HEK293 (cell line): Measurements from ENCODE around the gene INSL3.

Source experiments
- BCL6B ChIP-seq: fragments of 450-650 bp; formaldehyde crosslinking; IDR thresholded peaks from 2 replicates; pipeline ENCODE4 v1.5.1; 2017; ENCODE audit warnings: missing biosample characterization, missing genetic modification characterization
- CTCF ChIP-seq: fragments of 450-650 bp; formaldehyde crosslinking; IDR thresholded peaks from 2 replicates; pipeline ENCODE4 v1.5.1; 2016; ENCODE audit warnings: missing biosample characterization, missing genetic modification characterization
- GLI2 ChIP-seq: fragments of 450-650 bp; formaldehyde crosslinking; IDR thresholded peaks from 2 replicates; pipeline ENCODE4; 2017; ENCODE audit warnings: missing biosample characterization, missing genetic modification characterization, low read depth, borderline replicate concordance
- MYNN ChIP-seq: fragments of 450-650 bp; formaldehyde crosslinking; IDR thresholded peaks from 2 replicates; pipeline ENCODE4 v1.5.1; 2016; ENCODE audit warnings: missing biosample characterization, missing genetic modification characterization, borderline replicate concordance
- OVOL3 ChIP-seq: fragments of 450-650 bp; formaldehyde crosslinking; IDR thresholded peaks from 2 replicates; pipeline ENCODE4 v1.5.1; 2016; ENCODE audit warnings: missing biosample characterization, missing genetic modification characterization
- PATZ1 ChIP-seq: fragments of 450-650 bp; formaldehyde crosslinking; IDR thresholded peaks from 2 replicates; pipeline ENCODE4 v1.5.1; 2016; ENCODE audit warnings: missing biosample characterization, missing genetic modification characterization
- ZBTB20 ChIP-seq: fragments of 450-650 bp; formaldehyde crosslinking; IDR thresholded peaks from 2 replicates; pipeline ENCODE4 v1.5.1; 2016; ENCODE audit warnings: missing biosample characterization, missing genetic modification characterization
- ZBTB26 ChIP-seq: fragments of 450-650 bp; formaldehyde crosslinking; optimal IDR thresholded peaks from 2 replicates; pipeline ENCODE3; 2016; ENCODE audit warnings: missing biosample characterization, mild to moderate bottlenecking, missing genetic modification characterization
- ZNF26 ChIP-seq: fragments of 450-650 bp; formaldehyde crosslinking; IDR thresholded peaks from 2 replicates; pipeline ENCODE4 v1.5.1; 2016; ENCODE audit warnings: missing biosample characterization, missing genetic modification characterization
- ZNF558 ChIP-seq: fragments of 450-650 bp; formaldehyde crosslinking; IDR thresholded peaks from 2 replicates; pipeline ENCODE4 v1.5.1; 2016; ENCODE audit warnings: missing biosample characterization, missing genetic modification characterization

- TF ChIP-seq CTCF: no peak
- no peak for TF ChIP-seq BCL6B
- no peak for TF ChIP-seq GLI2 (tag by site-specific recombination)
- TF ChIP-seq OVOL3 (tag by site-specific recombination): no peak
- TF ChIP-seq PATZ1 (tag by site-specific recombination): no peak
- no peak for TF ChIP-seq ZNF26 (tag by site-specific recombination)
- no peak for TF ChIP-seq ZBTB20 (tag by site-specific recombination)
- TF ChIP-seq MYNN (tag by site-specific recombination): no peak
- no peak for TF ChIP-seq ZNF558 (tag by site-specific recombination)
- TF ChIP-seq ZBTB26 (tag by site-specific recombination): no peak
Observed at GRCh38 chr19:17811103-17811502, 10.2 kb downstream of the INSL3 start.
